HG03565 (cell line): ENCODE measurements around the gene TMEM253.

Experiments
- ATAC-seq: cut with Tn5 transposase; IDR thresholded peaks from one replicate; pipeline ENCODE4 v1.9.1; 2021; ENCODE audit warnings: mild to moderate bottlenecking, moderate library complexity; ENCODE audit not compliant: unreplicated experiment

The TMEM253 gene

DNA sequence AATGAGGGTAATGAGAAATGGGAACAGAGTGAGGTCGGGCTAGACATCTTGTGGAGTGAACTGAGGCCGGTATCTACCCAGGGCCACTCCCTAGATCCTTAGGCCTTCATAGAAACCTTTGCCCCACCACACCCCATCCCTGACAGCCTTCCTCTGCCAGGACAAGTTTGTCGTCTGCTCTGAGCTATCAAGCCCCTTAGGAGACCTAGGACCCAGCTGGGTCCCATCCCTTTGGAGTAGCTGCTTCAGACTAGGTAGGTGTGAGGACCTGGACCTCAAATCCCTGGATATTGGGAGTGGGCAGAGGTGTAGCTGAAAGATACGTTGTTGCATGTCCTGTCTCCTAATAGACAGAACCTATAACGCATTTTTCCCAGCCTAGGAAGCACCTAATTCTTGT, at the start of gene TMEM253:
TSS of gene TMEM253 (plus strand) at position 136 of the 400 bp plus-strand sequence. CDS start 278 bp downstream, outside the sequence.
- ATAC-seq, result no peak

DNA sequence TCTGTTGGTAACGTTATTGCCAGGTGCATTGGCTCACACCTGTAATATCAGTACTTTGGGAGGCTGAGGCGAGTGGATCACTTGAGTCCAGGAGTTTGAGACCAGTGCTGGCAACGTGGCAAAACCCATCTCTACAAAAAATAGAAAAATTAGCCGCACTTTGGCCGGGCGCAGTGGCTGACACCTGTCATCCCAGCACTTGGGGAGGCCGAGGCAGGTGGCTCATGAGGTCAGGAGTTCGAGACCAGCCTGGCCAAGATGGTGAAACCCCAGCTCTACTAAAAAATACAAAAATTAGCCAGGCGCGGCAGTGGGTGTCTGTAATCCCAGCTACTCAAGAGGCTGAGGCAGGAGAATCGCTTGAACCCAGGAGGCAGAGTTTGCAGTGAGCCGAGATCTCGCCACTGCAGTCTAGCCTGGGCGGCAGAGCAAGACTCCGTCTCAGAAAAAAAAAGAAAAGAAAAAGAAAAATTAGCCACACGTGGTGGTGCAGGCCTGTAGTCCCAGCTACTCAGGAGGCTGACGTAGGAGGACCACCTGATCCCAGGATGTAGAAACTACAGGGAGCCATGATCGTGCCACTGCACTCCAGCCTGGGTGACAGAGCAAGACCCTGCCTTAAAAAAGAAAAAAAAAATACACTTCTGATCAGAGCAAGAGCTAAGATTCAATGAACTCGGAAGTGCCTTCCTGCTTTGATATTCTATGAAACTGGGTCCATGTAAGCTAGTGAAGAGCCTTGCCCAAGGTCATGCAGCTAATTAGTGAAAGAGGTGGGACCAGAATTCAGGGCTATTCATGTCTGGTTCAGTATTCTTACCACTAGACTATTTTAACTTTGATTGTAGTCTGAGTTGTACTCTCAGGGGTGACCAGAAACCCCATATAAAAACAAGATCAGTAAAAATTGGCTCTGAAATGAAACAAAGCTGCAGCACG, 47.4 kb upstream of the TMEM253 start:
- ATAC-seq, result no peak

DNA sequence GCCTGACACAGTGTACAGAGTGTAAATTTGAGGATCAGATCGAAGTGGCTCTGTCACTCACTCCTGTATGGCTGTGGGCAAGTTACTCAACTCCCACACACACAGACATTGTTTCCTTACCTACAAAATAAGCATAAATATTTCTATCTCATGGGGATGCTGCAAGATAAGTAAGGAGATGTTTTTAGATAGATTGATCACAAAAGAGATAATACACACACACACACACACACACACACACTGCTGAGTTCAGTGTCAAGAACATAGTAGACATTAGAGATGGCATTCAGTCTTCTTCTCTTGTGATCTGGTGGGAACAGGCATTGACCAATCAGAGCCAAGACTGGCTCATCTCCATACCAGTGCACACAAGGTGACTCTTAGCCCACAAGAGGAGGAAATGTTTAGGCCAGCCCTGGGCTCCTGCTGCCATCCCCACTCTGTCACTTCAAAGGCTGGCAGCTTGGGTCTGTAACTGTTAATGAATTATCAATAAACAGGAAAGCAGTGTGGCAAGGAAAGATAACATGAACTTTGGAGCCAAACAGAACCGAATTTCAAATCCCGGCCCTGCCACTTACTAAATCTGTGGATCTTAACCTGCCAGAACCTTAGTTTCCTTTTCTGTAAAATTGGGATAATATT, 46.6 kb upstream of the TMEM253 start:
- no peak for ATAC-seq

DNA sequence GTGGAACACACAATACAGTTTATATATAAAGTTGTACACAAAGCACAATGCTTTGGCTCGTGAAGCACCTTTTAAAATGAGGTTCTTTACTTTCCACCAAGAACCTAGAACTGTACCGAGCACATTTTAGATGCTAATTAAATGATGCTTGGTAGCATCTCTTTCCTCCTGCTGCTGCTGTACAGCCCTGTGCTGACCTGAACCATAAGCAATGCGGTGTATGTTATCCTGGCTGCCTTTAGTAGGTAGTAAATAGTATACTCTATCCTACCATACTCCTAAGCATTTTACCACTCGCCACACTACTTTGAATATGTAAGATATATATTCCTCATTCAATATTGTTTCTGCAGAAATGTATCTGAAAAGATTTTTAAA, 46.1 kb upstream of the TMEM253 start:
- ATAC-seq, result no peak

DNA sequence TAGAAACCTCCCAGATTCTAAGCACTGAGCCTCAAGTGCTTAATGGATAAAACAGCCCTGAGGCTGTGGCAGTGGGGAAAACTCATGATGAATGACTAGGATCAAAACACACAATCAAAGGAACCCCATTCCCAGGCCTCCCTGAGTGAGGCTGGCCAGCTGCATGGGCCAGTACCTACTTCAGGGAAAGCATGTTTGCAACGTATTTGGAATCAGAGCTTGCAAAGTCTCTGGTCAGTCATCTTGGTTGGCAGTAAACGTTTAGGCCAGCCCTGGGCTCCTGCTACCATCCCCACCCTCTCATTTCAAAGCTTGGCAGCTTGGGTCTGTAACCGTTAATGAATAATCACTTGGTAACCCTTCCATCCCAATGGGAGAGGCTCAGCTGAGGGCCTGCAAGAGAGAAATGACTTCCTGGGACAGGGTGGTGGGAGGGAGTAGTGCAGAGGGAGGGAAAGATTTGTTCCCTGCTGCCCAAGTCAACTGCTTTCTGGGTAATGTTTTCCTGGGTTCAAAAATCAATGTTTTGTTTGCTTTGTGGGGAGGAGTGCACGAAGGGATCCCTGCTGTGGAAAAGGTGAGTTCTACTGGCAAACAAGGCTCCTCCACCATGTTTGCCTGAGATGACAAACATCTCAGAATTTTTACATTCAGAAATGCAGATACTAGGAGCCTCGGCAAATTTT, 45.3 kb upstream of the TMEM253 start:
- ATAC-seq, result no peak

DNA sequence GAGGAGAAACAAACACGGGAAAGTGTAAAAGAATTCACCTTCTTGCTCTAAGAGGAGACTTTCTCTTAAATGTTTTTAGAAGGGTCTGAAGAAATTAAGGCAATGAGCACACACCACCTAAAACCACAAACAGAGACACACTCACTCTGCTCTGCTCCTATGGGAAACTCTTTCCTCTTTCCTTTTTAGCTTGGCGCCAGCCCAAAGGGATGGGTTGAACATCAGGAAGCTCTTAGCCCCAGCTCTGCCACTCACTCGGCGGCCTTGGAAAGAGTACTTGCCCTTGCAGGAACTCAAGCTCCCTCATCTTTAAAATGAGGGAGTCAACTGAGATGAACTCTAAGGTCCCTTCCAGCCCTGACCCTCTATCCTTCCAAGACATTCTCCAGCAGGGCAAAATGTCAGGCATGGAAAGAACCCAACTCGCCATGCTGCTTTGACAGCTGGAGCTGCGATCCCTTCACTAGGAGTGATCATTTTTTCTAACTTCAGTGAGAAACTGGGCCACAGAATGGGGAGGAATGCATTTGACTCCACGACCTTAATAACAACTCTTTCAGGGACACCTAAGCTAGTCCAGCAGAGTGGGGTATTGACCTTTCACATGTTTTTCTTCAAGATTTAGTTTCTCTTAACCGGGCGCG, 44.2 kb upstream of the TMEM253 start:
- ATAC-seq, result no peak

DNA sequence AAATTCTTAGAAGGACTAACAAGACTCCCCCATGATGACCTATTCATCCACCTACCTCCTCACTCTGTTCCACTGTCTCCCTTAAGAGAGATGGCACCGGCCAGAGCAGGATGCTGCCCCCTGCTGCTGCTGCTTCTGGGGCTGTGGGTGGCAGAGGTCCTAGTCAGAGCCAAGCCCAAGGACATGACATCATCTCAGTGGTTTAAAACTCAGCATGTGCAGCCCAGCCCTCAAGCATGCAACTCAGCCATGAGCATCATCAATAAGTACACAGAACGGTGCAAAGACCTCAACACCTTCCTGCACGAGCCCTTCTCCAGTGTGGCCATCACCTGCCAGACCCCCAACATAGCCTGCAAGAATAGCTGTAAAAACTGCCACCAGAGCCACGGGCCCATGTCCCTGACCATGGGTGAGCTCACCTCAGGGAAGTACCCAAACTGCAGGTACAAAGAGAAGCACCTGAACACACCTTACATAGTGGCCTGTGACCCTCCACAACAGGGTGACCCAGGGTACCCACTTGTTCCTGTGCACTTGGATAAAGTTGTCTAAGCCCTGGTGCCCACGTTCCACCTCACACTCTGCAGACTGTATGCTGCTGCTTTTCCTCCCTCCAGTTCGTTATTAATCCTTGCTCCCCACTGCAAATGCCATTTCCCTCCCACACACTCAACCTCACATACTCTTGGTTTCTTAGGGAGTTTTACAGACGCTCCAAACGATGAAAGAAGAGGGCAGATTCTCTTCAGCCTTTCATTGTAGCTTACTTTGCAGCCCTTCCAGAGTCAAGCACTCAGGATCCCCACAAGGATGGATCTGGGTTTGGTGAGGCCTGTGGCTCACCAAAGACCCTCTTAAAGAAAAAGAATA, 42.8 kb upstream of the TMEM253 start, which contains the start of gene RNASE8:
TSS of gene RNASE8 (plus strand) at position 20 of the 873 bp plus-strand sequence. CDS start at position 91, 71 bp downstream.
- no peak for ATAC-seq

DNA sequence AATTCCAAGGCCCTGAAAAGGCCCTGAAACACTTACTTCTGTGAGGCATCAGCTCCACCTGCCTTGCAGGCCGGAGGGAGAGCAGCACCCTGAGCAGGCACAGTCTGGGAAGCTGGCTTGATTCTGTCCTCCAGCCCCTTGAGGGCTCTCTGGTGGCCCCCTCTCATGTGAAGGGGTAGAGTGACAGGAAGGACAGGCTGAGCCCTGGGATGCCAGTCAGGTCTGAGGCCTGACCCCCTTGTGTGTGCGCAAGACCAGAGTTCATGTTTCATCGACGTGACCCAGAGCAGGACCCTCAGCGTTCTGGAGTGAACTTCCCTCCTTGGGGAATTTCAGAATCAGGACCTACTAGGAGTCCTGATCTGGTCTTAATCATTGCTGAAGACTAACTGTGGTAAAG, 42.0 kb upstream of the TMEM253 start:
- ATAC-seq, result no peak

DNA sequence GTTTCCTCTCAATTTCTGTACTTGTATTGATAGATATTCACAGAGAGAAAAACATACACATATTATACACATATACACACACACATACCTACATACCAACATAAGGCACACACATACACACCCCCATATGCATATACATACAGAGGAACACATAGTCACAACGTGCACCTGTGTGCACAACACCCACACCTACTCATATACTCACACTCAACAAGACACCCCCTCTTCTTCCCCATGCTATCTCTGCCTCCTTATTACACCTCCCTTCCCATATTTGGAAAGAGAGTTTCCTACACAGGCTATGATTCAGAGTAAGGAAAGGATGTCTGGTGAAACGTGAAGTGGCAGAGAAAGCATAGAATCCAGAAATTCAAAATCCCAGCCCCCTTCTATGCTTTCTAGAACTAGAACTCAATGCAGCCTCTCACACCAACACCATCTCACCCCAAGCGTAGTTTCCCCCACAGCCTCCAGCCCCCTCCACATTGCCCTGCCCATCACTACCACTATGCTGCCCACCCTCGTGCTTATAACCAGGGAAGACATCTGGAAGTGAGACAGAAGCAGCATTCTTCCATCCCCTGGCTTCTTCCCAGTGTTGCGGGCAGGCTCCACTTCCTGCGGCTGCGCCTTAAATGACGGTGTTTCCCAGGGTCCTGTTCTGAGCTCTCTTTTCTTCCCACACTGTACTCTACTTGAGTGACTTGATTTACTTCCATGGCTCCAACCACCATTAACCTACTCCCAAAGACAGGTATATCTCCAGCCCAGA, 40.8 kb upstream of the TMEM253 start:
- ATAC-seq, result no peak

DNA sequence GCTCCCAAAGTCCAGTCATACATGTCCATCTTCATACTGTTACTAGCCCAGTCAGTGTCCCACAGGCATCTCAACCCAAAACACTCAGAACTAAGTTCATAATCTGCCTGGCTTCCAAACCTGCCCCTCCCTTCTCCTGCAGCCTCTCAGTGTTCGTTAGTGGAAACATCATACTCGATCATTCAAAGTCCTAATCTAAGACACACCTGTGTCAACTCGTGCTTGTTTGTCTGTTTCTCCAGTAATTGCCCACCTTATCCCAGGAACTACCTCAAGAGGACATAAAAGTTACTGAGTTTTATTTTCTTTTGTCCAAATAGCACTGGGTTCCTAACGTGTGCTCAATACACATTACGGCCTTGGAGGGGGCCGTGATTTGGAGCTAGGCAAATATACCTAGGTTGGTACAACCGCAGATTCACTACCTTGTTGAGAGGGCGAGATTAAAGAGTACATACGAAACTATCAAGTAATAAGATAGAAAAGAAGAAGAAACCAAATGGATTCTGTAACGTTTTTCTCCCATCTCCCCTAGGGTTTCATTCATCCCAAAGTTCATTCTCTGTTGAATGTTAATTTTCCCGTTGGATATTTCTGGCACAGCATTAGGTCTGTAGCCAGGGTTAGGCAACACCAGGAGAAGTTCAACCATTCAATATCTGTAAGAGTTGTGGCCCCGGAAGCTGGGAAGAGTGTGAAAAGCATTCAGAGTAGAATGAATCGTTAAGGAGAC, 40.1 kb upstream of the TMEM253 start:
- ATAC-seq, result no peak

DNA sequence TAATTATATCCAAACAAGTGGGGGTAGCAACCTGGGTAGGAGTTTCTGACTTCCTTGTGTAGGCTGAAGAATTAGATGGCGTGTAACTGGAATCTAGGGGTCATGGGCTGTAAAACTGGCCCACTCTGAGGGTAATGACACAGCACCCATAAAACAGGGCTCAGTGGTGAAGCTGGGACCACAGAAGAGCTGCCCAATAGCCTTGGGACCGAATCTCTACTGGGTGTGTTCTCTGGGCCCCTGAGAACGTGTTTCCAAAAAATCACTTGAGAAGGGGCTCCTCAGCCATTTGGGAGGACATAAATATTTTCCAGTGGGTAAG, 39.6 kb upstream of the TMEM253 start:
- no peak for ATAC-seq

DNA sequence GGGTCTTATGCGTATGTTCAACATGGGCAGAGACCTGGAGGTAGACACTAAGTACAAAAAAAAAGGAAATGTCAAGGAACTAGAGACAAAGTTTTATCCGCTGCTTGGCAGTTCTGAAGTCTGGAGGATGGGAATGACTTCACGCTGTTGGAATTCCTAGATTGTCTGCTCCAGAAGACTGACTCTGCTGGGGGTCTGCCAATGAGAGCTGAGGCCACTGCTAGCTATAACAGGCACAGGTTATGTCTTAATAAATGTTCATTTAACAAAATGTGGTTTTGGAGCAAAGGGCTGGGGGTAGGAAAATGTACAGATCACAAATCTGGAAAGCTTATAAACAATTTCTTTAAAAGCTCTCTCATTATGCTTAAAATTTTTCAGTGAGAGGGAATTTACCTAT, 37.4 kb upstream of the TMEM253 start:
- ATAC-seq, result no peak

DNA sequence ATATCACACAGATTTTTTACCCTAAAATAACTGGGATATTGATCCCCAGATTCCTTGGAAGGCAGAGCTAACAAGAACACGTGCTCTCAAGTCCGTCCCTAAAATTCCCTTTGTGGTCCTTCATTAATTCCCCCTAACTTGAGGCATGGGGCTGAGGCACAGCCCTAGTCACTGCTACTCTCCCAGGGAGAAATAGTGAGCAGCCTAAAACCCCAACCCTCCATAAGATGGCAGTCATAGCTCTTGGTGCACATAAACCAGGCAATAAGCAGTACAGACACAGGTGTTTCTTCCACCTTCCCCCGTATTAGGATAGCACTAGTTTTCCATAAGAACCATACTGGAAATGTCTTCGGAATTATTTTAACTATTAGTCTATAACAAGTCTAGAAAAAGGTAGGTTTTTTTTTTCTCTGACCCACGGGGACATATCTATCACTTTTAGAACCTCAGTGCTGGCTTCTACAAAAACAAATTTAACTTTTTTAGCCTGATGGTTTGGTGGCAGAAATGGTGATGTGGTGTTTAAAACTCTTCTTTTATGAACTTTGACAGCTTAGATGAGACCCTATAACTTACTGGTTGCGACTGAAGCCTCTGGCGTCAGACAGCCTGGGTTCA, 33.9 kb upstream of the TMEM253 start:
- no peak for ATAC-seq

DNA sequence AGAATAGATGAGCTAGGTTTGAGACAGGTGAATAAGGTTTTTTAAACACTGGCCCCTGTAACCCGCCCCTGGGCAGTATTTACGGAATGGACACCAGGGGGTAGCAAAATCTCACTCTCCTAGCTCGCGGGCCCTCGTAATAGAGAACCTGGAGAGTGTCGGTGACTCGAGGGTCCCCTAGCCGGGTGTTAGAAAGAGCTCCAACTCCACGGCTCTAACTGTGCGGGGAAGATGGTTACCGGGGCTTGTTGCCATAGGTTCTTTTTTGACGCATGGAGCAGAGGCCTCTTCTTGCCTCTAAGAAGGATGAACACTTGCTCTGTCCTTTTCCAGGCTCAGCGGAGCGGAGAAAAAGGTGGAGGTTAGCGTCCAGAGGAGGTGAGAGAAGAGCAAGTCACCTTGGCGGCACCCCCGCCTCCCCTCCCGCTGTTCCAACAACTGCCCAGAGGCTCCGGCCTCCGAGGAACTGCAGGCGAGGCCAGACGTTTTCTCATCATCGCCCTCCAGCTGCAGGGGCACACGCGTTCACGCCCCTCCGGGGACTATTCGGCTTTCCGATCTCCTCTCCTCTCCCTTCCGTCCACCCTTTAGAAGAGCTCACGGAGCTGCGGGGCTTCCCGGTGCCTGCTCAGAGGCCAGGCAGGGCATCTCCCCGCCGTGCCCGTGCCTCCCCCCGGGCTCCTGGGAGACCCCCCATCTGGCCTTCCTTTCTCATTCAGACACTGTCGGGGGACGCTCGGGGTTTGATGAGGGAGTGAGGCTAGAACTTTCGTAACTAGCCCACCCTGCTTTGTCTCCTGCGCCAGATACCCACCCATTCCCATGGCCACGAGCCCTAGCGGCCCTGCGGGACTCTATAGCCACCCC, 32.1 kb upstream of the TMEM253 start:
- ATAC-seq, result no peak

DNA sequence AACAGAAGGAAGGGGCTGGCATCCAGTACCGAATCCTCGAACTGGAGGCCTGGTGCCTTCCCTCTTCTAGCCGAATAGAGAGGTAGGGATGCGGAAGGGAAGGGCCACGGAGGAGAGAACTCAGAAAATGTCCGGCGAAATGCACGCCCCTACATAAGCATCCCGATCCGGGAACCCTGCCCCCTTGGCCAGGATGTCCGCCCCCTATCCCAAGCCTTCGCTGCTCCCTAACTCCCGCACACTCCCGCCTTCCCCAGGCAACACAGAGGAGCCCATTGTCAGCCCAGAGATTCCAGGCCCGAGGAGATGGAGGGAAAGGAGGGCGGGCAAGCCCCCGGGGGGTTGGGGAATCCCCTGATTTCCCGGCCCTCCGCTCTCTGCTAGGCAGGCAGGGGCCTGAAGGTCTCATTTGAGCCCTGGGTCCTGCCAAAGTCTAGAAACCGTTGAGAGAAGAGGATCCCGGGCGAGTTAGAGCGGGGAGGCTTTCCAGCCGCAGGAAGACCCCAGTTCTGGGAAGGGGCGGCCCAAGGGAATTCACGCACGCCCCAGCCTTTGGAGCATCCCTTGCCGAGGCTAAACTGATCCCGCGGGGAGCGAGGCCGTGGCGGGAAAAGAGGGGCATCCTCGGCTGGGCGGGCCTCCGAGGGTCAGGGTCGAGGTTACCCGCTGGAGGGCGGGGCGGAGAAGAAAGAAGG, 31.3 kb upstream of the TMEM253 start:
- ATAC-seq, result no peak

DNA sequence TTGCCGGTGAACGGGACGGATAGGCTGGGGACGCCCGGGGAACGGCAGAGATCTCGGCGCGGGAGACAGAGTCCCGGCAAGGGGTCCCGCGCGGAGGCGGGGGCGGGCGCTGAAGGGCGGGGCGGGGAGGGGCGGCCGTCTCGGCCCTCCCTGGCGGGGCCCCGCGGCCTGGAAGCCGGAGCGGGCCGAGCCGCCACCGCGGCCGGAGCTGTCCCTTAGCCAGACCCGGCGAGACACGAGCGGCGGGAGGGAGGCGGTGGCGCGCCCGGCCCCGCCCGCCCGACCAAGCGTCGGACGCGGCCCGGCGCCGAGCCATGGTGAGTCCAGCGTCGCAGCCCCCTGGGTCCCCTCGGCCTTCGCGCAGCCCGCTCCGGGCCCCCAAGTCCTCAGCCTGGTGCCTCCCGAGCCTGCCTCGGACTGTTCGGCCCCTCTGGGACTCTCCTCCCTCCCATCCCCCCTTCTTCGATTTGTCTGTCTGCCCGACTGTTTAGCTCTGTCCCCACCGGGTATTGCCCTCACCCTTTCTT, 30.7 kb upstream of the TMEM253 start, which contains the start of gene ARHGEF40:
TSS of gene ARHGEF40 (plus strand) at position 222 of the 527 bp plus-strand sequence. CDS start at position 315, 93 bp downstream.
- ATAC-seq, result no peak
